Ascending aorta (tissue), 2 donors: Measurements from ENCODE around the gene SLC29A2. TPM values are rescaled to one million over a fixed set of nuclear protein-coding genes. Genes with fewer than 3 reads are reported as not detected.

Experiments used
- DNase-seq, 2 donors: peaks; one replicate each; pipeline ENCODE4 v3.0.0-alpha.2; 2019; ENCODE audit warnings: low spot score in 2 of 2
- H3K27ac ChIP-seq, 2 donors: fragments of 200-600 bp; sonication (generic); one replicate each; pipeline ENCODE4 v1.5.1; 2016 to 2017; ENCODE audit warnings: mild to moderate bottlenecking in 1 of 2
- H3K27me3 ChIP-seq: fragments of 200-600 bp; sonication (generic); one replicate; pipeline ENCODE4 v1.5.1; 2017
- H3K36me3 ChIP-seq, 2 donors: fragments of 200-600 bp; sonication (generic); one replicate each; pipeline ENCODE4 v1.5.1; 2016
- H3K4me1 ChIP-seq, 2 donors: fragments of 200-600 bp; sonication (generic); one replicate each; pipeline ENCODE4 v1.5.1; 2016 to 2017; ENCODE audit warnings: mild to moderate bottlenecking in 1 of 2
- H3K4me3 ChIP-seq, 2 donors: fragments of 200-600 bp; sonication (generic); one replicate each; pipeline ENCODE4 v1.5.1; 2016 to 2017; ENCODE audit warnings: mild to moderate bottlenecking in 1 of 2
- H3K9me3 ChIP-seq, 2 donors: fragments of 200-600 bp; sonication (generic); one replicate each; pipeline ENCODE4 v1.5.1; 2016
- CTCF ChIP-seq, 3 experiments: fragments of 200-600 bp in 2 of 3; fragments of 450-650 bp in 1 of 3; sonication (generic) in 2 of 3; IDR thresholded peaks; one replicate each; pipeline ENCODE4 v1.5.1; 2016 to 2019; ENCODE audit warnings: antibody characterized with exemption in 3 of 3, mild to moderate bottlenecking in 1 of 3, moderate library complexity in 1 of 3
- intact Hi-C: fragments of 100-400 bp; cut with DNase I; formaldehyde crosslinking; loops from one replicate; pipeline ENCODE4 v1.15.1; 2023
- total RNA-seq: library from RNA; depleted of rRNA; stranded (reverse); fragments of >200 nt; gene quantifications from one replicate; pipeline ENCODE4 v1.1.0, GENCODE V29; 2016

The SLC29A2 gene
- total RNA-seq, 1 donor from 2014 or later, result not detected

GRCh38 chr11:66412110-66412509 lies 40.5 kb upstream of the SLC29A2 start:
- peak overlapping the region in 1 of 2 donors; percentile 67 for H3K4me3 ChIP-seq
- peaks cover 11 to 21% of the 10 kb centered on the region in 2 donors for H3K4me1 ChIP-seq
- DNase-seq, result no peak
- no peaks in the 10 kb centered on the region for H3K27me3 ChIP-seq
- intact Hi-C loops, result no loop called here
- TF ChIP-seq CTCF (IDR thresholded peaks at IDR 0.05), result no peak
- no peaks in the 10 kb centered on the region for H3K36me3 ChIP-seq
- no peaks in the 10 kb centered on the region for H3K9me3 ChIP-seq
- peak overlapping the region in 1 of 2 donors; percentile 27 for H3K27ac ChIP-seq

GRCh38 chr11:66411323-66411722 lies 39.8 kb upstream of the SLC29A2 start:
- intact Hi-C loops, result no loop called here
- Histone ChIP-seq H3K27ac (peak overlapping the region in 1 of 2 donors; percentile 27), H3K27me3 (no peaks in the 10 kb centered on the region), H3K36me3 (no peaks in the 10 kb centered on the region), H3K4me3 (peak overlapping the region in 1 of 2 donors; percentile 67), H3K9me3 (no peaks in the 10 kb centered on the region), H3K4me1 (peaks cover 11 to 21% of the 10 kb centered on the region in 2 donors)
- TF ChIP-seq CTCF (IDR thresholded peaks at IDR 0.05), result no peak
- DNase-seq, result no peak

- Histone ChIP-seq H3K4me3 (peak overlapping the region in 1 of 2 donors; percentile 67), H3K9me3 (no peaks in the 10 kb centered on the region), H3K27ac (peak overlapping the region; percentile 27 to 73), H3K36me3 (no peaks in the 10 kb centered on the region), H3K4me1 (peaks cover 11 to 21% of the 10 kb centered on the region in 2 donors), H3K27me3 (no peaks in the 10 kb centered on the region)
- DNase-seq, result no peak
- intact Hi-C loops, result no loop called here
- no peak for TF ChIP-seq CTCF (IDR thresholded peaks at IDR 0.05)
These were observed 38.6 kb upstream of the SLC29A2 start for GRCh38 chr11:66410191-66410590.

- peaks cover 11 to 21% of the 10 kb centered on the region in 2 donors for H3K4me1 ChIP-seq
- no peak for TF ChIP-seq CTCF (IDR thresholded peaks at IDR 0.05)
- intact Hi-C loops, result loop anchor here (1.0 to 10.0 kb wide), 5 partner anchors 9 to 426 kb away; partner anchors contain the start of genes MRPL11 and PELI3
- peak overlapping the region; percentile 47 to 67 for H3K4me3 ChIP-seq
- DNase-seq, result no peak
- no peaks in the 10 kb centered on the region for H3K36me3 ChIP-seq
- H3K27ac ChIP-seq, result peak overlapping the region; percentile 73
- H3K9me3 ChIP-seq, result no peaks in the 10 kb centered on the region
- H3K27me3 ChIP-seq, result no peaks in the 10 kb centered on the region
These were observed 37.7 kb upstream of the SLC29A2 start for GRCh38 chr11:66409226-66409625.

GRCh38 chr11:66408488-66409214 lies 37.1 kb upstream of the SLC29A2 start:
- peaks cover 11 to 21% of the 10 kb centered on the region in 2 donors for H3K4me1 ChIP-seq
- peak; percentile 99 to 100 (median 100) for TF ChIP-seq CTCF (IDR thresholded peaks at IDR 0.05)
- H3K27ac ChIP-seq, result peak overlapping the region; percentile 73
- DNase-seq, result peak; percentile 81 to 95
- no peaks in the 10 kb centered on the region for H3K9me3 ChIP-seq
- intact Hi-C loops, result loop anchor here (1.0 to 10.0 kb wide), 6 partner anchors 10 to 426 kb away; partner anchors contain the start of genes MRPL11 and PELI3
- no peaks in the 10 kb centered on the region for H3K27me3 ChIP-seq
- H3K36me3 ChIP-seq, result no peaks in the 10 kb centered on the region
- peak overlapping the region; percentile 47 to 67 for H3K4me3 ChIP-seq
